Measurements from ENCODE around the gene STX16.

Gene STX16

GRCh38 chr20:58713801-58714339, 62.8 kb downstream of the STX16 start:
- peak; percentile 58 for DNase-seq

DNA sequence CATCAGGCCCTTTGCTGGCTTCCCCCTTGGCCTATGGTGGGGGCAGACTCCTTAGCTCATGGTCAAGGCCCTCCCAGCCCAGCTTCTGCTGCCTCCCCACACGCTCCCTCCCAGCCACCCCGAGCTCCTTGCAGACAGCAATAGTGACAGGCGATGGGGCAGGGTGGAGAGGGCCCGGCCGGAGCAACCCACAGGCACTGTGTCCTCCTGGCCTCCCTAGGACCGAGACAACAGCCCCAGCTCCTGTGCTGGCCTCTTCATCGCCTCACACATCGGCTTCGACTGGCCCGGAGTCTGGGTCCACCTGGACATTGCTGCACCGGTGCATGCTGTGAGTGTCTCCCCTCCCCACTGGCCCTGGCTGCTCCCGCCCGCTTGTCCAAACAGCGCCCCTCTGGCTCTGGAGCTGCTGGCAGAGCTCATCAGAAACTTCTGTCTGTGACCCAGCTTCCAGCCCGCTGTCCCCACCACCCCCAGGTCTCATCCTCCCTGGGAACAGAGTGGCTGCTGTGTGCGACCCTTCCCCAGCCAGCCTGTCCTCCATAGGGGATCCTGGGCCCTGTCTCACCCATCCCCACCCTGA, 63.3 kb downstream of the STX16 start:
- peak; percentile 57 for DNase-seq

- peak; percentile 49 for DNase-seq
Measured at GRCh38 chr20:58714923-58715351, 63.9 kb downstream of the STX16 start.

GRCh38 chr20:58715391-58715800, 64.3 kb downstream of the STX16 start:
- DNase-seq: no peak

DNA sequence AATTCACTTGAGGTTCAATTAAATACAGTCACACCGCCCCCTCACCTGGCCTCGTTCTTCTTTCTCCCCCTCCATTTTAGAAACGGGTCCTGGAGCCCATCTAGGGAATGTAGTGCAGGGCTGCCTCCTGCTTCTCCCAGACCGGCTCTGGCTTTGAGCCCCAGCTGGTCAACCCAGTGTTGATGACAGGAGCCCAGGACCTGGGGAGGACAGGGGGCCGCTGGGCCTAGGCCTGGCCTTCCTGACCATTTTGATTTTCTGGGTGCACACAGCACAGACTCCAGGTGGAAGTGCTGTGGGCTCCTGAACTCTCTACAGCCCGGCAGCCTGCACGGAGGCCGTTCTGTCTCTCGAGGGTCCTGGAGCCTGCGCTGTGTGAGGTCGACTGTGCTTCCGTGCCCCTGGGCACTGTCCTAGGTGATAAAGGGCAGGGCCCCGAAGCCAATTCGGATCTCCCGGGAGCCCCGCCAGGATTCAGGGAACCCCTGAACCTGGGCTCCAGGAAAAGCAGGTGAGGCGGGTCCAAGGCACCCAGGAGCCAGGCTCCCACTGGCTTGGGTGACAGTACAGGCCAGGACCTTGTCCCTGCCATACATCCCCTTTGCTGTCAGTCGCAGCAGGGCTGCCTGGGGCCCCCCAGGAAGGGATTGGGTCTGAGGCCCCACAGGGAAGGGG, 64.9 kb downstream of the STX16 start:
- peak; percentile 44 for DNase-seq

DNA sequence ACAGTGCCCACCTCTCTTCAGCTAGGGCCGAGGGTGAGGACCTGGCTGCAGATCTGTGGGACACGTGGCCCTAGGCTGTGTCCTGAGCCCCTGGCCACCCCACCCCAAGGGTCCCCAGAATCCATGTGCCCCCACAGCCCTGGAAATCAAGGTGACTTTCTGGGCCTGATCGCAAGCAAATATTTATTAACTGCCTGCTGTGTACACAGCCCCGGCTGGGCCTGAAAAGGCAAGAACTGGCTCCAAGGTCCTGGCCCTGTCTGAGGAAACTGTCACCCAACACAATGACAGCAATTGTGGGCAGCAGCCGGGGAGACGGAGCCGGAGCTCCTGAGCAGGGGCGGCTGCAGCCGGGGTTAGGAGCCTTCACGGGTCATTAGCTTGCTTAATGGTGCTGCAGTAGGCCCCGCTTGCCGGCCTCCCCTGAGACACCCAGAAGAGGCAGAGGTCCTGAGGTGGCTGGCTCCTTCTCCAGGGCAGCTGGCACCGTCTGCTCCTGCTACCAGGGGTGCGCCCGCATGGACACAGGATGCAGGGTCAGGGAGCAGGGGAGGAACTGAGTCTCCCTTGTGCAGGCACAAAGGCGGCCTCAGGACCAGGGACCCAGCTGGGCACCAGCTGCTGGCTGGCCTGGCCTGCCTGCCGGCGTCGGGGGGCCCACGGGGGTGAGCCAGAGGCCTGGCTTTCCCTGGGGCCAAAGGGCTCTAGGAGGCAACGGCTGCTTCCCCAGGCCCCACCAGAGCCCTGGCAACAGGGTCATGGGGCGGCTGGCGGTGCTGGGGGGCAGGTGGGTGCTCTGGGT, 65.6 kb downstream of the STX16 start:
- peak; percentile 57 for DNase-seq

- peak; percentile 57 for DNase-seq
Measured at GRCh38 chr20:58717278-58718091, 66.4 kb downstream of the STX16 start.

DNA sequence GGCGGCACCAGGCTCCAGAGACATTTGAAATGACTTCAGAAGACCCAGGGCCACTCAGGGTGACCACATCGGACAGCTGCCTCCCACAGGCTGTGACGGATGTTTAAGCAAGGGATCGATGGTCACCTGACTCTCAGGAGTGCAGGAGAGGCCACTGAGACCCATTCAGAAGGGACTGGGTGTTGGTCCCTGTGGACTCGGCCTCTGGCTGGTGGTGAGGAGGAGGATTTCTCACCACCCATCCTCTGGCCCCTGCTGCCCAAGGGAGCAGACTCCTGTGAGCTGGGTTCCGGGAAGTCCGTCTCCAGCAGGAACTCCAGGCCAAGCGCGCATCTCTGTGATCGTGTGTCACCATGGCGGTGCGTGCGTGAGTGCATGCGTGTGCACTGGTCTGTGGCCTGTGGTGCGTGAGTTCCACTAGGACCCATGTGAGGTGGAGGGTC, 67.1 kb downstream of the STX16 start:
- peak; percentile 47 for DNase-seq

- peak; percentile 48 for DNase-seq
Measured at GRCh38 chr20:58718729-58719128, 67.6 kb downstream of the STX16 start.

- DNase-seq: peak; percentile 36
Measured at GRCh38 chr20:58719258-58719657, 68.2 kb downstream of the STX16 start.

GRCh38 chr20:58719971-58720371, 68.9 kb downstream of the STX16 start:
- DNase-seq: peak; percentile 38

- no peak for DNase-seq
Measured at GRCh38 chr20:58720890-58721289, 69.8 kb downstream of the STX16 start.

- DNase-seq: peak; percentile 38
Measured at GRCh38 chr20:58721951-58722778, 71.1 kb downstream of the STX16 start.

- DNase-seq: no peak
Measured at GRCh38 chr20:58722877-58723627, 72.0 kb downstream of the STX16 start.

DNA sequence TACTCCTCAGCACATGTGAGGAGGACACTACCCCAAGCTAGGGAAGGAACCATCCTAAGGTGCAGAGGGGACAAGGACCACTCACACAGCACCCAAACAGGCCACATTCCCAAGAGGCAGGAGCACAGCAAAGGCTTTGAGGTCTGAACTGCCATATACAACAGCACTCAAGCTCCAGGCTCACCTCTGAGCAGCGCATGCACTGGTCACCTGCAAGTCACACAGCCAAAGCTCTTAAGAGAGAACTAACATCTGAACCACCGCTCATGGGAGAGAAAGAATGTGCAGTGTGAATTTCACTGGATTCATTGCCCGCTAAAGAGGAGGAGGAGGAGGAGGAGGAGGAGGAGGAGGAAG, 72.5 kb downstream of the STX16 start:
- peak; percentile 43 for DNase-seq

GRCh38 chr20:58726156-58726555, 75.1 kb downstream of the STX16 start:
- peak; percentile 27 for DNase-seq

All from activated effector memory CD4-positive, alpha-beta T cell treated with anti-CD3 and anti-CD28 coated beads, Interleukin-2, amount 50 U/mL, for 16 hours (primary cell).